GM23338 (cell line): ENCODE data around the gene CCNY.

Source experiments
- EZH2 ChIP-seq: fragments of 200-600 bp; sonication (generic); IDR thresholded peaks from one replicate; pipeline ENCODE4 v1.8.0; 2017; ENCODE audit warnings: antibody characterized with exemption, mild to moderate bottlenecking, low read depth; ENCODE audit not compliant: unreplicated experiment
- TF ChIP-seq, protein P1 (sequence below), 2 experiments: fragments of 200-600 bp in 1 of 2; sonication (generic) in 1 of 2; conservative IDR thresholded peaks; 2 replicates each; pipeline versions ENCODE4 v1.5.1 to v1.6.1; 2016 to 2017; ENCODE audit warnings: antibody characterized with exemption in 2 of 2, low read depth in 2 of 2, mild to moderate bottlenecking in 2 of 2, moderate library complexity in 1 of 2

- TF ChIP-seq, protein P1, sequence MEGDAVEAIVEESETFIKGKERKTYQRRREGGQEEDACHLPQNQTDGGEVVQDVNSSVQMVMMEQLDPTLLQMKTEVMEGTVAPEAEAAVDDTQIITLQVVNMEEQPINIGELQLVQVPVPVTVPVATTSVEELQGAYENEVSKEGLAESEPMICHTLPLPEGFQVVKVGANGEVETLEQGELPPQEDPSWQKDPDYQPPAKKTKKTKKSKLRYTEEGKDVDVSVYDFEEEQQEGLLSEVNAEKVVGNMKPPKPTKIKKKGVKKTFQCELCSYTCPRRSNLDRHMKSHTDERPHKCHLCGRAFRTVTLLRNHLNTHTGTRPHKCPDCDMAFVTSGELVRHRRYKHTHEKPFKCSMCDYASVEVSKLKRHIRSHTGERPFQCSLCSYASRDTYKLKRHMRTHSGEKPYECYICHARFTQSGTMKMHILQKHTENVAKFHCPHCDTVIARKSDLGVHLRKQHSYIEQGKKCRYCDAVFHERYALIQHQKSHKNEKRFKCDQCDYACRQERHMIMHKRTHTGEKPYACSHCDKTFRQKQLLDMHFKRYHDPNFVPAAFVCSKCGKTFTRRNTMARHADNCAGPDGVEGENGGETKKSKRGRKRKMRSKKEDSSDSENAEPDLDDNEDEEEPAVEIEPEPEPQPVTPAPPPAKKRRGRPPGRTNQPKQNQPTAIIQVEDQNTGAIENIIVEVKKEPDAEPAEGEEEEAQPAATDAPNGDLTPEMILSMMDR (conservative IDR thresholded peaks at IDR 0.05; ENCODE audit: low read depth in 2 of 2) = no peak
- TF ChIP-seq EZH2 = no peak
Observed at GRCh38 chr10:35438718-35439571, 102.6 kb downstream of the CCNY start.
